CD4-positive, alpha-beta T cell treated with Interleukin-6 for 4 hours (primary cell): ENCODE results near the gene TMSB15C.
"Not testable (repeated sequence)": the region's sequence is repeated elsewhere in the genome, so short reads cannot be mapped to it uniquely, and the experiment has no call there.

ENCODE experiments used
- DNase-seq: peaks from one replicate; pipeline ENCODE4 v3.0.0-alpha.2; 2020; ENCODE audit warnings: mixed read lengths

The TMSB15C gene

DNA sequence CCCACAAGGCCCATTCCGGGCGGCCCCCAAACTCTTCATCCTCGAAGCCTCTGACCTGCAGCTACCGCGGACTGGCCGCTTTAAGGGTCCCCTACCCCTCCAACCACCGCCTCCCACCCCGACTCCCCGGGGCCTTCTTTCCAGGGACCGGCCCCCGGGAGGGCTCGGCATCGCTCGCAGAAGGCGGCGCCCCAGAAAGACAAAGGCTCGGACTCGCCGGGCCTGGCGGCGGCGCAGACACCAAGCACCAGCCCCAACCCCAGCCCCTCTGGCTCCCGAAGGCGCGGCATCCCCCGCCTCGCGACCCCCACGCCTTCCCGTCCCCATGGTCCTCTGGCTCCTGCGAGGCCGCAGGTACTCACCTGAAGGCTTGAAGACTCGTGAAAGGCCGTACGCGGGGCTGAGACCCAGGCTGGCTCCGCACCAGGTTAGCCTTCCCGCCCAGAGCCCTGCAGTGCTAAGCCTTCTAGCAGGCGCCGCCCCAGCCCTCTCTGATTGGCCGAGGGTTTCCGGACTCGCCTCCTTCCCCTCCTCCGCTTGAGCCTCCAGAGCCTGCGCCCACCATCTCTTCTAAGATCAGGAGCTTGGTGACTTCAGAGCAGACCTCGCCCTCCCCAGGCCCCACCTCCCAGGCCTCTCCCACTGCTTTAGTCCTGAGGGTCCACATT, at the start of gene TMSB15C:
Gene TMSB15C, minus strand, starts transcription at position 459 of the 668 bp plus-strand sequence.
- DNase-seq: not testable (repeated sequence)

DNA sequence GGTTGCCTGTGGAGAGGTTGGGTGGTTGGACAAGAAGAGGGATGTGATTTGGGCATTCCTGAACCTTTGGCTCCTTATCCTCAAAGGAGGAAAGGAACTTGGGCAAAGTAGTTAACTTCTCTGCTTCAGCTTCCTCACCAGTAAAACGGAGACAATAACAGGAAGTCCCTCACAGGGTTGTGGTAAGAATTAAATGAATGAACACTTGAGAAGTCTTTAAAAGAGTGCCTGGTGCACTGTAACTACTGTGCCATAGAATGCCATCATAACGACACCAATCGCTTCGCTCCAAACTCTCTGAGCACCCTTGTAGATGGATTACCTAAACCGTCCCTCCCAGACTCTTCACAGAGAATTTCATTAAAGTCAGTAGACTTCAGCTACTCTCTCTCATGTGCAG, 46.8 kb upstream of the TMSB15C start:
- no peak for DNase-seq

GRCh38 chrX:104118765-104119164, 42.7 kb upstream of the TMSB15C start:
- no peak for DNase-seq

DNA sequence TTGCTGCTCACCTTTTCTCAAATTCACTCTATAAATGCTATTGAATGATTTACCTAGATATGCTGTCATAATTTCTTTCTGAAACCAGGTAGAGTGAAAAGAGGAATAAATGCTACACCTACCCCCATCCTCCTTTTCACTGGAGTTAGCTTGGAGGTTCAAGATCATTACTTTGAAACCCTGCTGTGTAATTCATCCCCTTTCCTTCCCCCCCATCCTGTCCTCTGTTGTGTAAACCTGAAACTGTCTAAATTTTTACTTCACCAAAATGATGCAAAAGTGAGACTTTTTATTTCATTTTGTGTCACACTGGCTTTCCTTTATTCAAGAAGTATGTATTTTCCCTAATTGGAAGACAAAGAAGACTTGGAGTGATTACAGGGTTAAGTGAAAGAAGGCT, 41.7 kb upstream of the TMSB15C start:
- no peak for DNase-seq

GRCh38 chrX:104113222-104113965, 37.4 kb upstream of the TMSB15C start:
- peak; percentile 63 for DNase-seq

GRCh38 chrX:104112326-104112951, 36.4 kb upstream of the TMSB15C start, which contains the start of gene ZCCHC18:
Gene ZCCHC18 (plus strand): TSS chrX:104112523. CDS start chrX:104114112, 1,589 bp downstream.
- peak; percentile 35 for DNase-seq

DNA sequence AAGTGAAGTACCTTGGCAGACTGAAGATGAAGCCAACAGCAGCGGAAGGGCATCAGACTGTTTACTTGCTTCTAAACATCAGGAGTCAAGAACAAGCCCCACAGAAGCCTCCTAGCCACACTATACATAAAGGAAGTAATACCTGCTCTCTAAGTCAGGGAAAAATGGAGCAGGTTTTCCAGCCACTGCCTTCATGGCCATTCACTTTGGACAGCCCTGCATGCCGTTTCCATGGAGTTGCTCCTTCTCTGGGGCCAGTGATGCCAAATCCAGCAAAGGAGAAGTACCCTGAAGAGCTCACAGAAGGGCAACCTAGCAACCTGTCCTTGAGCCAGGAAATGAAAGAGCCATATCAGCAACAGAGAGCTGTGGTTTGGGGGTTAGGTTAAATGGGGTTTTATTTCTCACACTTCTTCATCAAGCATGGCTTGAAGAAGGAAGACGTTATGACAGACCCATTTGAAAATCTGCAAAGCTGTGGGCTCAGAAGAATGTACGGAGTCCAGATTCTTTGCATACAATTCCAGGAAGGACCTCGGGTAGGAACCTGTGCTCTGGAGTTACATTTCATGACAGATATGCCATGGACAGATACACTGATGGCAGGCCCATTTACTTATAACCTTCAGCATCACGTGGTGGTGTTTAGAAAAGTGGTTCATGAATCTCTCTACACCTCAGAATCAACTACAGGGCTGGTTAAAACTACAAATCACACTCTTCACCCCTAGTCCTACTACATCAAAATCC, 34.6 kb upstream of the TMSB15C start:
- peak; percentile 27 for DNase-seq

GRCh38 chrX:104108955-104109354, 32.9 kb upstream of the TMSB15C start:
- no peak for DNase-seq

DNA sequence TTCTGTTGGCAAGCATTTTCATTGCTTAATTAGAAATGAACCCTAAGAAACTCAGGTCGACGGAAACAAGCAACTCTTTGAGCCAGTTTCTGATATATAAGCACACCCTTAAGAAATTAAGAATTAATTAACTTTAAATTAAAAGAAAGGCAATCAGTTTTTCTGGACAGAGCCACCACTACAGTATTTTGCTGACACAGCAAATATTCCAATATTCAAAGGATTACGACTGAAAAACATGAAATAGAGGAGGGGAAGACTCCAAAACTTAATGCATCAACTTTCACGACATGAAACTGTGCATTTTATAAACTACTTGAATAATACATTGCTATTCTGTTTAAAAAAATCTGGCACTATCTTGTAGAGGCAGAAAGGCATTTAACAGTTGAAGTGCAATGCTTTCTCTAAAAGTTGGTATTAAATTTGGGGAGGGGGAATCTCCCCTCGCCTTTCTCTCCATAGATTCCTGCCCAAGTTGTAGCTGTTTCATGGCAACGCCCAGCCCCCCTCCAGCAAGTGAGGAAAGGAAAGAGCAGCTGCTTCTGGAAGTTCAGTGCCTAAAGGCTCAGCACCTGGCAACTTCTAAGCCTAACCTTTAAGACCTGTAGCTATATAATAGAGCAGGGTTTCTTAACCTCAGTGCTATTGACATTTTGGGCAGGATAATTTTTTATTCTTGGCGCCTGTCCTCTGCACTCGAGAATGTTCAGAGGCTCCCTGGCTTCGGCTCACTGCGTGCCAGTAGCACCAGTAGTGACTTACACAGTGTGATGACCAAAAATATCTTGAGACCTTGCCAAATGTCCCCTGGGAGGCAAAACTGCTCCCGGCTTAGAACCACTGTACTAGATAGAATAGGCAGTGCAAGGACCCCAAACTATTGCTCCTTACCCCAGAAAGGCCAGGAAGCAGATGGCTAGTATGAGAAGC, 29.6 kb upstream of the TMSB15C start:
- DNase-seq: no peak

DNA sequence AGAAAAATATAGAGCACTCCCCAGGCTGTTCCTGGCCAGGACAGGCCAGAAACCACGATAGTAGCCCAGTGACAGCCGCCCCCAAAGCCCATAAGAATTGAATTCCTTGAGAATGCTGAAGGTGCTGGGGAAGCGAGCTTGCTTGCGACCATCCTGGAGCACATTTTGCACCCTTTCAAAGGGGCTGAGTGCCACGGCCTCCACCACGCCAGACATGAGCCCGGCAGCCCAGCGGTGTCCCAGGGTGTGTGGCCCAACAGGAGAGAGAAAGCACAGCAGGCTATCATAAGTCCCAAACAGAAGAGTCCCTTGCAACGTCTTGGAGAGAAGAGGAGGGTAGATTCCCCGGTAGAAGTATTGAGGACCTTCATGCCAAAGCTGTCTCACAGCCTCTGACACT, 28.6 kb upstream of the TMSB15C start:
- DNase-seq: no peak

- no peak for DNase-seq
These were observed 22.9 kb upstream of the TMSB15C start for GRCh38 chrX:104098919-104099318.

GRCh38 chrX:104098151-104098808, 22.2 kb upstream of the TMSB15C start:
- DNase-seq: peak; percentile 77

- DNase-seq: no peak
These were observed 9.9 kb upstream of the TMSB15C start for GRCh38 chrX:104085919-104086318.

DNA sequence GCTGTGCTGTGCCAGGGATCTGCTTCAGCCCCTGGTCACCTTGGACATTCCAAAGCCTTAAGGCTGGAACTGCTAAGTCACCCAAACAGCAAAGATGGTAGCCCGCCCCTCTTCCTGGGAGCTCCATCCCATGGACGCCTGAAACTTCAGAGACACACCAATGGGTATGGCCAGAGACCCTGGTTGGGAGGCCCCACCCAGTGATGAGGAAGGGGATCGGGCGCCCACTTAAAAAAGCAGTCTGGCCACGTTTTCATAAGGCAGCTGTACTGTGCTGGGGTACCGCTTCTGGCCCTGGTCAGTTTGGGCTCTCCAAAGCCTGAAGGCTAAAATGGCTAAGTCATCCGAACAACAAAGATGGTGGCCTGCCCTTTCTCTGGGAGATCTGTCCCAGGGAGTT, 9.4 kb upstream of the TMSB15C start:
- no peak for DNase-seq

- no peak for DNase-seq
These were observed 8.7 kb upstream of the TMSB15C start for GRCh38 chrX:104084534-104085277.

DNA sequence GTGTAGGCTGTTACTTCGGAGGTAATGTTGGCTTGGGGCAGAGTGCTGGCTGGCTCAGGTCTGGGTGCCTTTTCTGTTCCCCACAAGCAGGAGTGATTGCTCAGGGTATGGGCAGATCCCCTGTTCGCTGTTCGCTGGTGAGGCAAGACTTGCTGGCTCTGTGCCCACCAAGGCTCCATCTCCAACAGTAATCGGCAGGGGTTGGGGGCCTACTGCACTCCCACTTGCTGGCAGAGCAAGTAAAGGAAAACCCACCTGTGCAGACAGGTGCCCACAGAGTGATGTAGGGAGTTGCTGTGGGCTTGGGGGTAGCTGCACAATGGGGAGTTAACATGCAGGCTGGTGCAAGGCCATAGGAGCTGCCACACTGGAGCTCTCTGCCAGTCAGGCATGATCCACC, 8.0 kb upstream of the TMSB15C start:
- DNase-seq: no peak

GRCh38 chrX:104077854-104078253, 1.8 kb upstream of the TMSB15C start:
- DNase-seq: not testable (repeated sequence)

DNA sequence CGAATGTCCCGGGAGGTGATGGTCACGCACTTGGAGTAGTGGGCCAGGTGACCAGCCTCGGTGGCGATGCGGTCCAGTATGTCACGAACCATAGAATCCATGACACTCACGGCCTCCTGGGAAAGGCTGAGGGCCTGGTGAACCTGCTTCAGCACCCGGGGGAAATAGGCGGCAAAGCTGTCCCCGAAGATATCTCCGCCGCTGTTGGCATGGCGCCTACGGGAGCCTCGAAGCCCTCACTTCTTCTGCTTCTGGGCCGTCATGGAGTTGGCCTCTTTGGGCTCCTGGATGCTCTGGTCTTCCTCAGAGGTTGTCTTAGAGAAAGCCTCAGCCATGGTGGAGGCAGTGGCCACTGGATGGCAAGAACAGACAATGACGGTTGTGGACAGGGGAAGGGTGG, 13.4 kb downstream of the TMSB15C start:
- DNase-seq: not testable (repeated sequence)

DNA sequence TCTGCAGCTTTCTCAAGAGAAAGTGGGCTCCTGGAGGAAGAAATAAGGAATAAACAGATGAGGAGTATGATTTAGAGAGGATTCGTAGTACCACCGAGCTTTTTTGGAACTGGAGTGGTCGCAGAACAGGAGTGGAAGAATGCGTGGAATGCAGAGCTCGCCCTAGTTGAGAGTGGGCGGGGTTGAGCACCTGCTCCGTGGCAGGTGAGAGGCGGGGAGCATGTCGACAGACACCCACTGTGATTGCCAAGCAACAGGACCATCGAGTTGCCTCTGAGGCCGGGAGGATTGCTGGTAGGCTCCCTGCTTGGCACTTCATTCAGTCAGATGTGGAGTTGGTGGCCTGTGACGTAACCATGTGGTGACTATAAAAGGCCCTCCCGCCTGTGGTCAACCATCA, 21.1 kb downstream of the TMSB15C start:
- DNase-seq: not testable (repeated sequence)

GRCh38 chrX:104047171-104047570, 28.9 kb downstream of the TMSB15C start:
- DNase-seq: no peak

DNA sequence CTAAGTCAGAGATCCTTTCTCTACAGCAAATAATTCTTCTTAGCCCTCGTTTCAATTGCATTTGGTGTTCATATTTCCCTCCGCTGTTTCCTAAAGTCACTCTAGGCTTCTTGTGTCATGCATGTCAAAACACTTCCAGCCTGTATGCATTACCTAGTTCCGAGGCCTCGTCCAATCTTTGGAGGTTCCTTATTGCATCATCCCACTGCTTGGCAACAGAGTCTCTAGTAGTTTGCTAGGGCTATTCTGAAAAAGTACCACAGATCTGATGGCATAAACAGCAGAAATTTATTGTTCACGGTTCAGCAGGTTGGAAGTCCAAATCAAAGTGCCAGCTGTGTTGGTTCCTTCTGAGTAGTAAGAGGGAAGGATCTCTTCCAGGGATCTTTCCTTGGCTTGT, 30.4 kb downstream of the TMSB15C start:
- DNase-seq: no peak
